ENCODE results near the gene TIMM44.

DNA sequence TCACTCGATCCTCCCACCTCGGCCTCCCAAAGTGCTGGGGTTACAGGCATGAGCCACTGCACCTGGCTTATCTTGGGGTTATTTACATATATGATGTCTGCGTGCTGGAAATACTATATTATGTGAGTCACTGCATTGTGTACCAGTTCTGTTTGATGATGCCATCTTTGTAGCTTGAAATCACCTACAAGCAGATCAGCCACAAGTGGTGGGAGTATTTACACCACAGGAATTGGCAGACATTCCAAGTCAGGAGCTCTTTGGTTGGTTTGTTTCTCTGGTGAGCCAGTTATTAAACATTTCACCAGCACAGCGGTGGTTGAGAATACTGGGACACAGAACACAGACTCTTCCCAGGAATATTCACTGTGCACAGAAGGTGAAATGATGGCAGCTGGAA is 4.5 kb upstream of the TIMM44 start:
- no peak for TF ChIP-seq POLR2AphosphoS5 (IDR thresholded peaks at IDR 0.05)
- TF ChIP-seq, protein P1, sequence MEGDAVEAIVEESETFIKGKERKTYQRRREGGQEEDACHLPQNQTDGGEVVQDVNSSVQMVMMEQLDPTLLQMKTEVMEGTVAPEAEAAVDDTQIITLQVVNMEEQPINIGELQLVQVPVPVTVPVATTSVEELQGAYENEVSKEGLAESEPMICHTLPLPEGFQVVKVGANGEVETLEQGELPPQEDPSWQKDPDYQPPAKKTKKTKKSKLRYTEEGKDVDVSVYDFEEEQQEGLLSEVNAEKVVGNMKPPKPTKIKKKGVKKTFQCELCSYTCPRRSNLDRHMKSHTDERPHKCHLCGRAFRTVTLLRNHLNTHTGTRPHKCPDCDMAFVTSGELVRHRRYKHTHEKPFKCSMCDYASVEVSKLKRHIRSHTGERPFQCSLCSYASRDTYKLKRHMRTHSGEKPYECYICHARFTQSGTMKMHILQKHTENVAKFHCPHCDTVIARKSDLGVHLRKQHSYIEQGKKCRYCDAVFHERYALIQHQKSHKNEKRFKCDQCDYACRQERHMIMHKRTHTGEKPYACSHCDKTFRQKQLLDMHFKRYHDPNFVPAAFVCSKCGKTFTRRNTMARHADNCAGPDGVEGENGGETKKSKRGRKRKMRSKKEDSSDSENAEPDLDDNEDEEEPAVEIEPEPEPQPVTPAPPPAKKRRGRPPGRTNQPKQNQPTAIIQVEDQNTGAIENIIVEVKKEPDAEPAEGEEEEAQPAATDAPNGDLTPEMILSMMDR (IDR thresholded peaks at IDR 0.05), result no peak

All from gastroesophageal sphincter (tissue), 3 donors.